RCC 7860 (cell line): ENCODE measurements around the gene RRAS2.
"Not testable (repeated sequence)": the region's sequence is repeated elsewhere in the genome, so short reads cannot be mapped to it uniquely, and the experiment has no call there.

Experiments
- DNase-seq: peaks from one replicate; pipeline ENCODE4 v3.0.0-alpha.2; 2015; ENCODE audit warnings: low spot score
- FAIRE-seq: peaks from 2 replicates; lab custom pipeline; 2012; peaks lifted over from hg19 to GRCh38; lab: Jason Lieb, UNC

Gene RRAS2

DNA sequence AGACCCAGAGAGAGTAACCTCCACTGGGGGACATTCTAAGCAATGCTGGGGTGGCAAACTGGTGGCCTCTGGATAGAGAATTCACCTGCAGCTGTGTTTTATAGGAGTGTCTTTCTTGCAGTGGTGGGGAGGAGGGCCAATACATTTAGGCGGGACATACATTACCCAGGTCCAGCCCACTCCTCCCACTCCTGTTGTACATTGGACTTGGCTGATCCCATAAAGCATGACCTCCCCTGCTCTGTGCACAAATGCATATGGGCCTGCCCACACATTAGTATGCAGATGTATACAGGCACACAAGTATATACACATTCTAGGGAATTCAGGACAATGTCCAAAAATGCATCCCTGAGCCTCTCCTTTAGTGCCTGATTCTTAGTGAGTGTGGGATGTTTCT lies 99.1 kb downstream of the RRAS2 start:
- FAIRE-seq (no peak), DNase-seq (no peak)

GRCh38 chr11:14259186-14259784 lies 99.7 kb downstream of the RRAS2 start:
- FAIRE-seq (no peak), DNase-seq (no peak)

- no peak for FAIRE-seq
- peak; percentile 56 for DNase-seq
These were observed 100.6 kb downstream of the RRAS2 start for GRCh38 chr11:14258221-14258935.

GRCh38 chr11:14255238-14255534 lies 103.8 kb downstream of the RRAS2 start:
- DNase-seq (no peak), FAIRE-seq (no peak)

GRCh38 chr11:14254533-14255237 lies 104.3 kb downstream of the RRAS2 start:
- FAIRE-seq: no peak

GRCh38 chr11:14253840-14254239 lies 105.1 kb downstream of the RRAS2 start:
- no peak for FAIRE-seq
- DNase-seq: no peak

More at GRCh38 chr11:14254533-14255237, 104.3 kb downstream of the RRAS2 start:
- no peak for DNase-seq

GRCh38 chr11:14253421-14253820 lies 105.6 kb downstream of the RRAS2 start:
- DNase-seq (no peak), FAIRE-seq (no peak)

GRCh38 chr11:14252501-14252900 lies 106.5 kb downstream of the RRAS2 start:
- not testable (repeated sequence) for FAIRE-seq, DNase-seq

DNA sequence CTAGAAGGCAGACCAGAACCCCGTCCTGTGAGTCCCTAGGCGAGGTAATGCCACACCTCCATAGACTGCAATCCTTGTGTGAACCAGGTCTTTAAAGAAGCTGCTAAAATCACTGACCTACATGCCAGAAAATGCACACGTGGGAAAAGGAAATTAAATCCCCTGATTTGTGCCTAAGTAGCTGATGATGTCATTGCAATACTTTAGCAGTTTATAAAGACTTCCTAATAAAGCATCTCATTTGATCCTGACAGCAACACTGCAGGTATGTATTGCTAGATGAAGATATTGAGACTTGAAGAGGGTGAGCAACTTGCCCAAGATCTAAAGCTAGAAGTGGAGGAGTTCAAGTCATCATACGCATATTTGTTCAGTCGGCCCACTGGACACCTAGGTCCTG lies 107.2 kb downstream of the RRAS2 start:
- DNase-seq (no peak), FAIRE-seq (no peak)

DNA sequence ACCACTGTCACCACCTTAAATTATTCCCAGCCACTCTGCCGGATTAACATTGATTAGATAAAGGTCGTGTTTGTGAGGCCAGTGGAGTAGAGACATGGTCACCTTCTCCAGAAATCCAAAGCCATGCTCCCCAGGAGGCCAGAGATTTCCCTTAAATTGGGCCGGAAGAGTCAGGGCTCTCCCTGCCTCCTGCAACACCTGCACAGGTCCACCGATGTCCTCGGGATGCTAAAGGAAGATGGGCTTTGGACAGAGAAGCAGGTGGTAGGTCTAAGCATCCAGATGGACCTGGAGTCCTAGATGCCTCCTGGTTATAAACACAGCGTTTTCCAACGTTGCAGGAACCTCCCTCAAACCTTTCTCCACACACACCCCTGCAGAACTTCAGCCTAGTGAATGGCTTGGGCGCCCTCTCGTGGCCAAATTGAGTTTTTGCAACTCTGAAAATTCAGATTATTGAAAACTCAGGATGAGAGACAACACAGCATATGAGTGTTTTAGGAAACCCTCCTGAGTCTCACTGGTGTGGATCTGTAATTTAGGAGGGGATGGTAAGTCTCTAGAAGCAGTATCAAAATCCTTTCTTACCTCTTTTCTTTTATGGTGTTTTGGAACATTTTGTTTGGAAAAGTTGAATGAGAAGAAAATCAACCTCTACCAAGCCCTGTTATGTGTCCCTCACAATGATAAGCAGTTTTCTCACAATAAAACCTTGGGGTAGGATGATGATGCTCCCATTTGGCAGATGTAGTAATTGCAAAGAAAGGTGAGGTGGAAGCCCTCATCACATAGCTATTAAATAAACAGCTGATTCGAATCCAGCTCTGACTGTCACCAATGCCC lies 109.6 kb downstream of the RRAS2 start:
- DNase-seq (peak; percentile 34), FAIRE-seq (peak; percentile 8)

- DNase-seq (no peak), FAIRE-seq (no peak)
These were observed 110.4 kb downstream of the RRAS2 start for GRCh38 chr11:14248580-14248981.

DNA sequence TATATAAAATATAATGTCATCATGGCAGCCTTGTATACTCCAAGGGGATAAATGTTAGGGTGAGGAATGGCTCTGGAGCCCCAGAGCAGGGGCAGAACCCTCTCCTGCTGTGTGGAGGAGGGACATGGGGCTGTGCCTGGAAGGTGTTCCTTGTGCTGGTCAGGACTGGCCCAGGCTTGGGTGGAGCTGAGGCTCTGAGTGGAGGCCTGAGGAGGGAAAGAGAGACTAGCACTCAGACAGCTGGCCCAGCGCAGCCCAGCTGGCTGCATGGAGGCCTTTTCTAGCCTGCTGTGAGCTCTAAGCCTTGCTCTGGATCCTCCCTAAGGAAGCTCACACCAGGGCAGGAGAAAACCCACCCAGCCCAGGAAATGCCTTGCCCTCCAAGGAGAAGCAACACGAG lies 113.5 kb downstream of the RRAS2 start:
- DNase-seq: no peak
- FAIRE-seq: no peak

- FAIRE-seq: no peak
- no peak for DNase-seq
These were observed 114.1 kb downstream of the RRAS2 start for GRCh38 chr11:14244926-14245325.

DNA sequence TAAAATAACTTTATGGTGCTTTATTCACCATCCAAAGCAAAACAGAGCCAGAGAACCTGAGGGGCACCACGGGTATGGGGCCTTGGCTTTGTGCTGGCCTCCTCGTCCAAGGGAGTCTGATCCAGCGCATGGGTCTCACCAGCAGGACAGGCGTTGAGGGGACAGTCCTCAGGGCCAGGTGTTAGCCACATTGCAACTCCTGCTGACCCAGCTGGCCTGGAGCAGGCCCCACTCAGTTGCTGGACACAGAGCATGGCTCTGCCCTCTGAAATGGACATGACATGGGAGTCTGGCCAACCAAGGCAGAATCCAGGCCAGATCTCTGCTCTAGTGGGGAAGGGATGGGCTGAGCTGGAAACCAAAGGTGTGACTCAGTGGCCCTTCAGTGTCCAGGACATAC lies 116.2 kb downstream of the RRAS2 start:
- DNase-seq (no peak), FAIRE-seq (no peak)

GRCh38 chr11:14242187-14242586 lies 116.8 kb downstream of the RRAS2 start:
- DNase-seq (no peak), FAIRE-seq (no peak)

- no peak for FAIRE-seq
These were observed 118.0 kb downstream of the RRAS2 start for GRCh38 chr11:14240951-14241350.

DNA sequence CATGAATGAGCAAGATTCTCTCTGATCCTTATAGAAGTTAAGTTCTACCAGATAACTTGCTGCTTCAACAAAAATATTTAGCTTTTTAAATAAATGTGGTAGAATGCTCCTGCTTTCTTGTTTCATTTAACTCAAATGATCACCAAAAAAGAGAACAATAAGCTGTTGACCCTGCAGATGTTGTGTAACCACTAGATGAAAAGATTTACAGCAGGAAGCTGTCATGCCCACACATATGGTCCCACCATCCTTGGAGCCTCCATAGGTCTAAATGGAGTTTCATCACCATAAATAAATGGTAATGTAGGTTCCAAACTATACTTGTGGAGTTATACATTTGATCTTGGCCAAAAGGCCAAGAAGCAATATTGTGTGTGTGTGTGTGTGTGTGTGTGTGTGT lies 118.8 kb downstream of the RRAS2 start:
- DNase-seq (no peak), FAIRE-seq (no peak)

More at GRCh38 chr11:14240951-14241350, 118.0 kb downstream of the RRAS2 start:
- DNase-seq: no peak

DNA sequence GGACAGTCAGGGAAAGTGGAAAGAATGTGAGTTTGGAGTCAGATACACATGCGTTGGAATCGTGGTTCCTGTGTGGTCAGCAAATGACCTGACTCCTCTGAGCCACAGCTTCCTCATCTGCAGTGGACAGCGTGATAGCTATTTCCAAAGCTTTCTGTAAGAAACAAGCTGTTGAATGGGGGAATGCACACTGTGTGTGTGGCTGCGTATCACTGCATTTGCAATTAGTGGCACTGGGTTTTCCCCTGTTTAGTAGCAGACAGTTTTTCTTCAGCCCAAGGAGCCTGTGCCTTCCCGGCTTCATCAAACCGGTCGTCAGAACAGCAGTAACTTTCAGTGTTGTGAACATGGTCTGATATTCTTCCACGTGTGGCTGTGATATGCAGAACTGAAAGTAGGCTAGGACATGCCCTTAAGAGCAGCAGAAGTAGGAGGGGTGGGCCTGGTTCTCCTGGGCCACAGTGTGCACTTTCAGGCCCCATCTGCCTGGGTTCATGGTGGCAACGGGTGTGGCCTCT lies 121.5 kb downstream of the RRAS2 start:
- DNase-seq (no peak), FAIRE-seq (no peak)

DNA sequence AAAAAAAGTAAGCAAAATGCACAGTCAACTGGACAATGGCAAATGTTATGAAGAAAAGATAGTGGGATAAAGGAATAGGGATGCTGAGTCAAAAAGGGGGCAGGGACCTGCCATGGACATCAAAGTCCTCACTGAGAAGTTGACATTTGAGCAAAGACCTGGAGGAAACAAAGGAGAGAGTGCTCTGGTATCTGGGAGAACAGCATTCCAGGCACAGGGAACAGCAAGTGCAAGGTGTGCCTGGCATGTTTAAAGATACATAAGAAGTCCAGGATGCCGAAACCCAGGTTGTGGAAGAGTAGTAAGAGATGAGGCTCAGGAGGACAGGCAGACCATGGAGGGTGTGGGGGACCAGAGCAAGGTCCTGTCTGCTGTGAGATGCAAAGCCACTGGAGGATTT lies 123.3 kb downstream of the RRAS2 start:
- FAIRE-seq (no peak), DNase-seq (no peak)

GRCh38 chr11:14234446-14234845 lies 124.5 kb downstream of the RRAS2 start:
- FAIRE-seq (no peak), DNase-seq (no peak)

GRCh38 chr11:14232652-14233051 lies 126.3 kb downstream of the RRAS2 start:
- FAIRE-seq: no peak
- DNase-seq: no peak
